ENCODE data around the gene PRKG1. TPM values are rescaled to one million over a fixed set of nuclear protein-coding genes. Genes with fewer than 3 reads are reported as not detected.

PRKG1 gene
- total RNA-seq, 1 experiment from 2014 or later: 0.21 TPM

GRCh38 chr10:51852297-51852696 is 778.0 kb downstream of the PRKG1 start:
- no peak for TF ChIP-seq CTCF (IDR thresholded peaks at IDR 0.05; ENCODE audit: unreplicated experiment)
- Mint-ChIP-seq H3K9me3 (ENCODE audit: low read depth, unreplicated experiment) (no peaks in the 10 kb centered on the region), H3K36me3 (ENCODE audit: insufficient read depth, unreplicated experiment) (no peaks in the 10 kb centered on the region), H3K4me3 (ENCODE audit: low read depth, unreplicated experiment) (no peak overlapping the region), H3K27ac (ENCODE audit: unreplicated experiment) (no peak overlapping the region), H3K4me1 (ENCODE audit: low read depth, unreplicated experiment) (no peaks in the 10 kb centered on the region), H3K27me3 (ENCODE audit: unreplicated experiment) (no peaks in the 10 kb centered on the region)
- intact Hi-C loops (cut with micrococcal nuclease; ENCODE audit: unreplicated experiment): no loop called here
- no peak for DNase-seq
- CTCF ChIA-PET: no interaction called here
- no TSS peak for BruUV-seq (replicated peaks)

GRCh38 chr10:51857305-51857704 is 783.0 kb downstream of the PRKG1 start:
- Mint-ChIP-seq H3K4me3 (ENCODE audit: low read depth, unreplicated experiment) (no peak overlapping the region), H3K4me1 (ENCODE audit: low read depth, unreplicated experiment) (no peaks in the 10 kb centered on the region), H3K27ac (ENCODE audit: unreplicated experiment) (no peak overlapping the region), H3K36me3 (ENCODE audit: insufficient read depth, unreplicated experiment) (no peaks in the 10 kb centered on the region), H3K27me3 (ENCODE audit: unreplicated experiment) (no peaks in the 10 kb centered on the region), H3K9me3 (ENCODE audit: low read depth, unreplicated experiment) (no peaks in the 10 kb centered on the region)
- no peak for TF ChIP-seq CTCF (IDR thresholded peaks at IDR 0.05; ENCODE audit: unreplicated experiment)
- BruUV-seq (replicated peaks): no TSS peak
- CTCF ChIA-PET: no interaction called here
- no peak for DNase-seq
- intact Hi-C loops (cut with micrococcal nuclease; ENCODE audit: unreplicated experiment): no loop called here

GRCh38 chr10:51860257-51860656 is 786.0 kb downstream of the PRKG1 start:
- no peak overlapping the region for H3K27ac Mint-ChIP-seq (ENCODE audit: unreplicated experiment)
- no peaks in the 10 kb centered on the region for H3K36me3 Mint-ChIP-seq (ENCODE audit: insufficient read depth, unreplicated experiment)
- CTCF ChIA-PET: no interaction called here
- no peaks in the 10 kb centered on the region for H3K4me1 Mint-ChIP-seq (ENCODE audit: low read depth, unreplicated experiment)
- intact Hi-C loops (cut with micrococcal nuclease; ENCODE audit: unreplicated experiment): no loop called here
- no peaks in the 10 kb centered on the region for H3K9me3 Mint-ChIP-seq (ENCODE audit: low read depth, unreplicated experiment)
- DNase-seq: no peak
- no peak overlapping the region for H3K4me3 Mint-ChIP-seq (ENCODE audit: low read depth, unreplicated experiment)
- H3K27me3 Mint-ChIP-seq (ENCODE audit: unreplicated experiment): no peaks in the 10 kb centered on the region
- no TSS peak for BruUV-seq (replicated peaks)
- TF ChIP-seq CTCF (IDR thresholded peaks at IDR 0.05; ENCODE audit: unreplicated experiment): no peak

GRCh38 chr10:51861051-51861450 is 786.8 kb downstream of the PRKG1 start:
- BruUV-seq (replicated peaks): no TSS peak
- intact Hi-C loops (cut with micrococcal nuclease; ENCODE audit: unreplicated experiment): no loop called here
- Mint-ChIP-seq H3K9me3 (ENCODE audit: low read depth, unreplicated experiment) (no peaks in the 10 kb centered on the region), H3K27ac (ENCODE audit: unreplicated experiment) (no peak overlapping the region), H3K27me3 (ENCODE audit: unreplicated experiment) (no peaks in the 10 kb centered on the region), H3K4me3 (ENCODE audit: low read depth, unreplicated experiment) (no peak overlapping the region), H3K4me1 (ENCODE audit: low read depth, unreplicated experiment) (no peaks in the 10 kb centered on the region), H3K36me3 (ENCODE audit: insufficient read depth, unreplicated experiment) (no peaks in the 10 kb centered on the region)
- no peak for TF ChIP-seq CTCF (IDR thresholded peaks at IDR 0.05; ENCODE audit: unreplicated experiment)
- DNase-seq: no peak
- CTCF ChIA-PET: no interaction called here

- H3K4me3 Mint-ChIP-seq (ENCODE audit: low read depth, unreplicated experiment): no peak overlapping the region
- intact Hi-C loops (cut with micrococcal nuclease; ENCODE audit: unreplicated experiment): no loop called here
- H3K27me3 Mint-ChIP-seq (ENCODE audit: unreplicated experiment): no peaks in the 10 kb centered on the region
- CTCF ChIA-PET: no interaction called here
- no peaks in the 10 kb centered on the region for H3K9me3 Mint-ChIP-seq (ENCODE audit: low read depth, unreplicated experiment)
- no TSS peak for BruUV-seq (replicated peaks)
- H3K27ac Mint-ChIP-seq (ENCODE audit: unreplicated experiment): no peak overlapping the region
- TF ChIP-seq CTCF (IDR thresholded peaks at IDR 0.05; ENCODE audit: unreplicated experiment): no peak
- H3K4me1 Mint-ChIP-seq (ENCODE audit: low read depth, unreplicated experiment): no peaks in the 10 kb centered on the region
- no peaks in the 10 kb centered on the region for H3K36me3 Mint-ChIP-seq (ENCODE audit: insufficient read depth, unreplicated experiment)
- no peak for DNase-seq
Observed at GRCh38 chr10:51861731-51862130, 787.4 kb downstream of the PRKG1 start.
